Measurements from ENCODE around the gene WDFY3. TPM values are rescaled to one million over a fixed set of nuclear protein-coding genes. Genes with fewer than 3 reads are reported as not detected.
"Not testable (repeated sequence)": the region's sequence is repeated elsewhere in the genome, so short reads cannot be mapped to it uniquely, and the experiment has no call there.

WDFY3 gene
- polyA plus RNA-seq, 2 of the 4 experiments (the other 2 are of a cell fraction): 6.6 to 25.1 TPM

DNA sequence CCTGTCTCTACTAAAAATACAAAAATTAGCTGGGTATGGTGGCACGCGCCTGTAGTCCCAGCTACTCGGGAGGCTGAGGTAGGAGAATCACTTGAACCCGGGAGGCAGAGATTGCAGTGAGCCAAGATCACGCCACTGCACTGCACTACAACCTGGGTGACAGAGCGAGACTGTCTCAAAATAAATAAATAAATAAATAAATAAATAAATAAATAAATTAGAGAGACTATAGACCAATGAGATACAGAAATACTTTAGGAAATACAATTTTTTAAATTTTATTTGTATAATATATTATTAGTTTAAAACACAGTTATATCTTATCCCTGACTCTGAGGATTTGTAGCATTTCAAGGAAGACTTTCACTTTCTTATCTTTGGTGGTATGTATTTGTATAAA lies 136.9 kb downstream of the WDFY3 start:
- CTCF ChIA-PET: interaction anchor here (1.0 kb wide), 1 partner anchor 142 kb away, joined by 3 read pairs; no protein-coding TSS in a partner anchor
- POLR2A ChIA-PET: not testable (repeated sequence)

DNA sequence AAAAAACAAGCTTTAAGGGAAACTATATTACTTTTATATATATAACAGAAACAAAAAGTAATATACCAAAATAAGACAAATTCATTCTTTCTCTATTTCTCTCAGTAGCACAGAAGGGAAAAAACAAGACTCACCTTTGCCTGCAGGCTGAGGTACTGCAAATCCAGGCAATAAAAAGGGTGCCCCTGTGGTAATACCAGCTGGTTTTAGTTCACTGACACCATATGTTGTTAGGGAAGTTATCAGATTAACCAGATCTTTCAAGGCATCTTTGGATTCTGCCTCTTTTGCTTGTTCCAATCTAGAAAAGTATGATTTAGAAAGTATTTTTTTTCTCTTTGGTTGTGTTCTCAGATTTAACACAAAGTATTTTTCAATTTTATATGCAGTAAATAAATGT lies 139.8 kb downstream of the WDFY3 start:
- no peak for FAIRE-seq
- ATAC-seq: no peak
- Histone ChIP-seq H3K9me3 (no peaks in the 10 kb centered on the region), H3K4me1 (no peaks in the 10 kb centered on the region), H3K27ac (no peak overlapping the region), H3K4me3 (no peak overlapping the region), H3K4me2 (no peak overlapping the region)
- ChIA-PET POLR2A (no interaction called here), CTCF (no interaction called here)
- TF ChIP-seq ESRRA (IDR thresholded peaks at IDR 0.05; ENCODE audit: borderline replicate concordance, low read length) (no peak), EHF (CRISPR knock-in tag; IDR thresholded peaks at IDR 0.05) (no peak), RARB (CRISPR knock-in tag; IDR thresholded peaks at IDR 0.05) (no peak), HDAC2 (IDR thresholded peaks at IDR 0.05) (no peak), NFE2L2 (conservative IDR thresholded peaks at IDR 0.05; ENCODE audit: low read length) (no peak), PHF8 (IDR thresholded peaks at IDR 0.05; ENCODE audit: borderline replicate concordance, low read depth) (no peak), ZC3H11A (IDR thresholded peaks at IDR 0.05) (no peak), CEBPB (IDR thresholded peaks at IDR 0.05) (no peak), RNF2 (IDR thresholded peaks at IDR 0.05; ENCODE audit: borderline replicate concordance, low read depth) (no peak), MAZ (IDR thresholded peaks at IDR 0.05; ENCODE audit: borderline replicate concordance, low read depth, low read length) (no peak), MAFK (IDR thresholded peaks at IDR 0.05; ENCODE audit: partially characterized antibody) (no peak), ZFP36 (IDR thresholded peaks at IDR 0.05; ENCODE audit: borderline replicate concordance, partially characterized antibody) (no peak), ZNF302 (CRISPR knock-in tag; IDR thresholded peaks at IDR 0.05) (no peak), TP53 (CRISPR knock-in tag; IDR thresholded peaks at IDR 0.05) (no peak), EHMT2 (IDR thresholded peaks at IDR 0.05; ENCODE audit: low read depth) (no peak)
- TF ChIP-seq, protein P1, sequence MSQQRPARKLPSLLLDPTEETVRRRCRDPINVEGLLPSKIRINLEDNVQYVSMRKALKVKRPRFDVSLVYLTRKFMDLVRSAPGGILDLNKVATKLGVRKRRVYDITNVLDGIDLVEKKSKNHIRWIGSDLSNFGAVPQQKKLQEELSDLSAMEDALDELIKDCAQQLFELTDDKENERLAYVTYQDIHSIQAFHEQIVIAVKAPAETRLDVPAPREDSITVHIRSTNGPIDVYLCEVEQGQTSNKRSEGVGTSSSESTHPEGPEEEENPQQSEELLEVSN (IDR thresholded peaks at IDR 0.05; ENCODE audit: borderline replicate concordance, low read depth): no peak
- TF ChIP-seq, protein P2, sequence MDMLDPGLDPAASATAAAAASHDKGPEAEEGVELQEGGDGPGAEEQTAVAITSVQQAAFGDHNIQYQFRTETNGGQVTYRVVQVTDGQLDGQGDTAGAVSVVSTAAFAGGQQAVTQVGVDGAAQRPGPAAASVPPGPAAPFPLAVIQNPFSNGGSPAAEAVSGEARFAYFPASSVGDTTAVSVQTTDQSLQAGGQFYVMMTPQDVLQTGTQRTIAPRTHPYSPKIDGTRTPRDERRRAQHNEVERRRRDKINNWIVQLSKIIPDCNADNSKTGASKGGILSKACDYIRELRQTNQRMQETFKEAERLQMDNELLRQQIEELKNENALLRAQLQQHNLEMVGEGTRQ (IDR thresholded peaks at IDR 0.05): no peak
- TF ChIP-seq, protein P3, sequence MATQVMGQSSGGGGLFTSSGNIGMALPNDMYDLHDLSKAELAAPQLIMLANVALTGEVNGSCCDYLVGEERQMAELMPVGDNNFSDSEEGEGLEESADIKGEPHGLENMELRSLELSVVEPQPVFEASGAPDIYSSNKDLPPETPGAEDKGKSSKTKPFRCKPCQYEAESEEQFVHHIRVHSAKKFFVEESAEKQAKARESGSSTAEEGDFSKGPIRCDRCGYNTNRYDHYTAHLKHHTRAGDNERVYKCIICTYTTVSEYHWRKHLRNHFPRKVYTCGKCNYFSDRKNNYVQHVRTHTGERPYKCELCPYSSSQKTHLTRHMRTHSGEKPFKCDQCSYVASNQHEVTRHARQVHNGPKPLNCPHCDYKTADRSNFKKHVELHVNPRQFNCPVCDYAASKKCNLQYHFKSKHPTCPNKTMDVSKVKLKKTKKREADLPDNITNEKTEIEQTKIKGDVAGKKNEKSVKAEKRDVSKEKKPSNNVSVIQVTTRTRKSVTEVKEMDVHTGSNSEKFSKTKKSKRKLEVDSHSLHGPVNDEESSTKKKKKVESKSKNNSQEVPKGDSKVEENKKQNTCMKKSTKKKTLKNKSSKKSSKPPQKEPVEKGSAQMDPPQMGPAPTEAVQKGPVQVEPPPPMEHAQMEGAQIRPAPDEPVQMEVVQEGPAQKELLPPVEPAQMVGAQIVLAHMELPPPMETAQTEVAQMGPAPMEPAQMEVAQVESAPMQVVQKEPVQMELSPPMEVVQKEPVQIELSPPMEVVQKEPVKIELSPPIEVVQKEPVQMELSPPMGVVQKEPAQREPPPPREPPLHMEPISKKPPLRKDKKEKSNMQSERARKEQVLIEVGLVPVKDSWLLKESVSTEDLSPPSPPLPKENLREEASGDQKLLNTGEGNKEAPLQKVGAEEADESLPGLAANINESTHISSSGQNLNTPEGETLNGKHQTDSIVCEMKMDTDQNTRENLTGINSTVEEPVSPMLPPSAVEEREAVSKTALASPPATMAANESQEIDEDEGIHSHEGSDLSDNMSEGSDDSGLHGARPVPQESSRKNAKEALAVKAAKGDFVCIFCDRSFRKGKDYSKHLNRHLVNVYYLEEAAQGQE (IDR thresholded peaks at IDR 0.05): no peak
- TF ChIP-seq, protein P4, sequence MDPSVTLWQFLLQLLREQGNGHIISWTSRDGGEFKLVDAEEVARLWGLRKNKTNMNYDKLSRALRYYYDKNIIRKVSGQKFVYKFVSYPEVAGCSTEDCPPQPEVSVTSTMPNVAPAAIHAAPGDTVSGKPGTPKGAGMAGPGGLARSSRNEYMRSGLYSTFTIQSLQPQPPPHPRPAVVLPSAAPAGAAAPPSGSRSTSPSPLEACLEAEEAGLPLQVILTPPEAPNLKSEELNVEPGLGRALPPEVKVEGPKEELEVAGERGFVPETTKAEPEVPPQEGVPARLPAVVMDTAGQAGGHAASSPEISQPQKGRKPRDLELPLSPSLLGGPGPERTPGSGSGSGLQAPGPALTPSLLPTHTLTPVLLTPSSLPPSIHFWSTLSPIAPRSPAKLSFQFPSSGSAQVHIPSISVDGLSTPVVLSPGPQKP (IDR thresholded peaks at IDR 0.05; ENCODE audit: low read depth, low read length): no peak
- TF ChIP-seq, protein P5, sequence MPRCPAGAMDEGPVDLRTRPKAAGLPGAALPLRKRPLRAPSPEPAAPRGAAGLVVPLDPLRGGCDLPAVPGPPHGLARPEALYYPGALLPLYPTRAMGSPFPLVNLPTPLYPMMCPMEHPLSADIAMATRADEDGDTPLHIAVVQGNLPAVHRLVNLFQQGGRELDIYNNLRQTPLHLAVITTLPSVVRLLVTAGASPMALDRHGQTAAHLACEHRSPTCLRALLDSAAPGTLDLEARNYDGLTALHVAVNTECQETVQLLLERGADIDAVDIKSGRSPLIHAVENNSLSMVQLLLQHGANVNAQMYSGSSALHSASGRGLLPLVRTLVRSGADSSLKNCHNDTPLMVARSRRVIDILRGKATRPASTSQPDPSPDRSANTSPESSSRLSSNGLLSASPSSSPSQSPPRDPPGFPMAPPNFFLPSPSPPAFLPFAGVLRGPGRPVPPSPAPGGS (IDR thresholded peaks at IDR 0.05): no peak
- DNase-seq (ENCODE audit: low read depth in 1 of 2, low spot score in 1 of 2): no peak

More for the DNA sequence above, 136.9 kb downstream of the WDFY3 start:
- peak; percentile 48 for TF ChIP-seq ZC3H11A (IDR thresholded peaks at IDR 0.05)
- not testable (repeated sequence) for FAIRE-seq; H3K4me3 ChIP-seq; ATAC-seq; H3K9me3 ChIP-seq; H3K27ac ChIP-seq; H3K4me1 ChIP-seq; H3K4me2 ChIP-seq; DNase-seq (ENCODE audit: low read depth in 1 of 2, low spot score in 1 of 2)
- WGBS (ENCODE audit: missing lambda C conversion rate): 95% methylated on average over 6 of the region's 6 CpGs
